ENCODE results near the gene TNNC1. TPM values are rescaled to one million over a fixed set of nuclear protein-coding genes. Genes with fewer than 3 reads are reported as not detected.

Gene TNNC1
- total and polyA plus RNA-seq, 12 donors, result 6,035 to 18,066 (median 8,315) TPM

- Histone ChIP-seq H3K9me3 (no peaks in the 10 kb centered on the region), H3K4me1 (peaks cover 0 to 60% (median 7%) of the 10 kb centered on the region in 9 donors), H3K27me3 (no peaks in the 10 kb centered on the region), H3K4me3 (no peak overlapping the region), H3K36me3 (peaks cover 12 to 100% (median 93%) of the 10 kb centered on the region in 9 donors), H3K27ac (no peak overlapping the region)
- intact Hi-C loops (cut with DNase I), result loop anchor here in 2 of 10 donors (10.0 kb wide), 1 partner anchor 208 kb away; the partner anchor contains the start of genes GNL3 (in 2 of the 2) and PBRM1 (in 2 of the 2)
- no peak for TF ChIP-seq CTCF (IDR thresholded peaks at IDR 0.05)
- no peak for DNase-seq
- no peak for ATAC-seq
- 91 to 95% methylated on average over 16 of the region's 16 CpGs for WGBS, 2 donors
These were observed 23.4 kb upstream of the TNNC1 start for GRCh38 chr3:52477076-52477795.

GRCh38 chr3:52473026-52473425 is 19.2 kb upstream of the TNNC1 start:
- Histone ChIP-seq H3K9me3 (no peaks in the 10 kb centered on the region), H3K4me3 (no peak overlapping the region), H3K4me1 (peaks cover 8 to 69% (median 34%) of the 10 kb centered on the region in 9 donors), H3K36me3 (peaks cover 0 to 85% (median 53%) of the 10 kb centered on the region in 9 donors), H3K27ac (peak overlapping the region in 7 of 10 donors; percentile 9 to 77 (median 48)), H3K27me3 (no peaks in the 10 kb centered on the region)
- intact Hi-C loops (cut with DNase I), result loop anchor here in 6 of 10 donors (2.0 to 10.0 kb wide), 3 partner anchors 64 to 212 kb away; partner anchors contain the start of genes UQCC5 (in 6 of the 6), GNL3 (in 2 of the 6) and PBRM1 (in 2 of the 6)
- 78 to 79% methylated on average over 5 of the region's 5 CpGs for WGBS, 2 donors
- TF ChIP-seq CTCF (IDR thresholded peaks at IDR 0.05), result no peak
- DNase-seq (peak in 1 of 2 donors; percentile 23), ATAC-seq (peak in 3 of 8 donors; percentile 18 to 25 (median 24))

- TF ChIP-seq CTCF (IDR thresholded peaks at IDR 0.05), result peak in 1 of 9 donors; percentile 11
- no peak overlapping the region for H3K4me3 ChIP-seq
- no peaks in the 10 kb centered on the region for H3K27me3 ChIP-seq
- peaks cover 8 to 73% (median 34%) of the 10 kb centered on the region in 9 donors for H3K4me1 ChIP-seq
- intact Hi-C loops (cut with DNase I), result loop anchor here in 6 of 10 donors (2.0 to 10.0 kb wide), 3 partner anchors 64 to 212 kb away; partner anchors contain the start of genes UQCC5 (in 6 of the 6), GNL3 (in 2 of the 6) and PBRM1 (in 2 of the 6)
- DNase-seq, result peak in 1 of 2 donors; percentile 14
- ATAC-seq, result peak in 2 of 8 donors; percentile 1 to 5
- WGBS, 2 donors, result 54 to 58% methylated on average over 14 of the region's 14 CpGs
- no peaks in the 10 kb centered on the region for H3K9me3 ChIP-seq
- H3K27ac ChIP-seq, result peak overlapping the region in 8 of 10 donors; percentile 6 to 77 (median 50)
- H3K36me3 ChIP-seq, result peaks cover 0 to 82% (median 47%) of the 10 kb centered on the region in 9 donors
These were observed 18.6 kb upstream of the TNNC1 start for GRCh38 chr3:52472239-52473000.

All from heart right ventricle (tissue), 16 donors.